ENCODE data around the gene CACNA1I.

CACNA1I gene

GRCh38 chr22:39621826-39622225 is 51.3 kb downstream of the CACNA1I start:
- TF ChIP-seq MAX (IDR thresholded peaks at IDR 0.05) (no peak), ZBTB7A (IDR thresholded peaks at IDR 0.05; ENCODE audit: low read depth) (no peak), YY1 (IDR thresholded peaks at IDR 0.05; ENCODE audit: low read depth) (no peak), USF1 (IDR thresholded peaks at IDR 0.05) (no peak)

- TF ChIP-seq RAD21 (IDR thresholded peaks at IDR 0.05; ENCODE audit: low read depth) (peak; percentile 44; the same call in 1 of the 2 replicates), EP300 (IDR thresholded peaks at IDR 0.05; ENCODE audit: borderline replicate concordance) (no peak)
Observed at GRCh38 chr22:39622881-39623367, 52.4 kb downstream of the CACNA1I start.

- TF ChIP-seq ZBTB7A (IDR thresholded peaks at IDR 0.05; ENCODE audit: low read depth) (no peak), NFIC (IDR thresholded peaks at IDR 0.05) (no peak), TAF1 (IDR thresholded peaks at IDR 0.05; ENCODE audit: low read depth) (no peak), REST (IDR thresholded peaks at IDR 0.05; ENCODE audit: low read depth) (no peak), USF1 (IDR thresholded peaks at IDR 0.05) (no peak), YY1 (IDR thresholded peaks at IDR 0.05; ENCODE audit: low read depth) (no peak), FOXM1 (IDR thresholded peaks at IDR 0.05; ENCODE audit: borderline replicate concordance, low read depth) (no peak)
Observed at GRCh38 chr22:39623603-39624500, 53.3 kb downstream of the CACNA1I start.

GRCh38 chr22:39624501-39624821 is 53.9 kb downstream of the CACNA1I start:
- no peak for TF ChIP-seq USF1 (IDR thresholded peaks at IDR 0.05)
- no peak for TF ChIP-seq EGR1 (IDR thresholded peaks at IDR 0.05)
- no peak for TF ChIP-seq TCF12 (IDR thresholded peaks at IDR 0.05; ENCODE audit: low read depth)
- TF ChIP-seq REST (IDR thresholded peaks at IDR 0.05; ENCODE audit: low read depth), result no peak
- no peak for TF ChIP-seq ZBTB7A (IDR thresholded peaks at IDR 0.05; ENCODE audit: low read depth)
- no peak for TF ChIP-seq RAD21 (IDR thresholded peaks at IDR 0.05; ENCODE audit: low read depth)
- TF ChIP-seq YY1 (IDR thresholded peaks at IDR 0.05; ENCODE audit: low read depth), result no peak
- TF ChIP-seq CREB1 (IDR thresholded peaks at IDR 0.05; ENCODE audit: low read depth), result no peak
- no peak for TF ChIP-seq TEAD4 (IDR thresholded peaks at IDR 0.05)
- no peak for TF ChIP-seq FOXM1 (IDR thresholded peaks at IDR 0.05; ENCODE audit: borderline replicate concordance, low read depth)
- no peak for TF ChIP-seq CEBPB (IDR thresholded peaks at IDR 0.05)
- TF ChIP-seq NFIC (IDR thresholded peaks at IDR 0.05), result no peak
- no peak for TF ChIP-seq MAX (IDR thresholded peaks at IDR 0.05)
- no peak for TF ChIP-seq TAF1 (IDR thresholded peaks at IDR 0.05; ENCODE audit: low read depth)
- TF ChIP-seq EP300 (IDR thresholded peaks at IDR 0.05; ENCODE audit: borderline replicate concordance), result no peak

GRCh38 chr22:39625569-39626537 is 55.3 kb downstream of the CACNA1I start:
- TF ChIP-seq EP300 (IDR thresholded peaks at IDR 0.05; ENCODE audit: borderline replicate concordance), result no peak
- no peak for TF ChIP-seq YY1 (IDR thresholded peaks at IDR 0.05; ENCODE audit: low read depth)
- TF ChIP-seq EGR1 (IDR thresholded peaks at IDR 0.05), result no peak
- no peak for TF ChIP-seq RAD21 (IDR thresholded peaks at IDR 0.05; ENCODE audit: low read depth)
- TF ChIP-seq CEBPB (IDR thresholded peaks at IDR 0.05), result no peak
- TF ChIP-seq CREB1 (IDR thresholded peaks at IDR 0.05; ENCODE audit: low read depth), result no peak
- TF ChIP-seq USF1 (IDR thresholded peaks at IDR 0.05), result no peak
- TF ChIP-seq ZBTB7A (IDR thresholded peaks at IDR 0.05; ENCODE audit: low read depth), result no peak
- no peak for TF ChIP-seq TEAD4 (IDR thresholded peaks at IDR 0.05)
- TF ChIP-seq TAF1 (IDR thresholded peaks at IDR 0.05; ENCODE audit: low read depth), result no peak
- TF ChIP-seq NFIC (IDR thresholded peaks at IDR 0.05), result no peak
- TF ChIP-seq REST (IDR thresholded peaks at IDR 0.05; ENCODE audit: low read depth), result no peak
- no peak for TF ChIP-seq MAX (IDR thresholded peaks at IDR 0.05)
- no peak for TF ChIP-seq FOXM1 (IDR thresholded peaks at IDR 0.05; ENCODE audit: borderline replicate concordance, low read depth)

Data from Ishikawa (cell line).